NCI-H2081 (cell line): ENCODE data around the gene BPGM.

Source experiments
- DNase-seq, 2 experiments: peaks; one replicate each; lab custom pipeline; 2025; lab: John Stamatoyannopoulos, UW

The BPGM gene

DNA sequence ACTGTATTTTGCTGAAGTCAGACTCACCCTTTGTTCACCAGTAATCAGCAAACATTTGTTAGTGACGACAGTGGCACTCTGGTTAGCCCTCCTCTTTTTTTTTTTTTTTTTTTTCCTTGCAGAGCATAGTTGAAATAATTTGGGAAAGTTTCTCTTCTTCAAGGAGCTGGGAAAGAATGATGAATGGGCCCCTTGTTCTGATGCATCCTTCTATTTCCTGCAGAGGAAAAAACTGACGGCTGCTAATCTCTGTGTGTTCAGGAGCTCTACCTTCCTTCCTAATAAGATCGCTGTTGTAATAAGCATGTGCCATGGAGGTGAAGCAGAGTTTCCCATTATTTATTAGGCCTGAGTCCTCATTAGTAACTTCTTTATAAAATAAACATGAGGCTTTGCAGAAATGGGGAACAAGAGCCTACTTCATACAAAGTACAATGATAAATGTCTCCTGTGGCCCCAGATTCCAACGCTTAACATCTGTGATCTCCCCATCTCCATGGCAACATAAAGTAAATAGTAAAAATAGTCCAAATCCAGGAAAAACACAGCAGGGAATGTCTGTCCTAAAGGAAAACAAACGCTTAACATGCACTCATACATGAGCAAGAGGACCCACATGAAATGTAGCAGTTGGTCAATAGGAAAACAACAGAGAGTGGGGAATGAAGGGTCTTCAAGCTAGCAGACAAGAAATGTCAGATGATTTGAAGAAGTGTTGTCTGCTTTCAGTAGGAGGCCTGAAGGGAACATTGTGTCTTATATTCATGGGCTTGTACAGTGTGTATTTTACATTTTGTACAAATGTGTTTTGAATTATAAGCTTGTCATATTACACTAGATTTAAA, 73.7 kb downstream of the BPGM start:
- no peak for DNase-seq

GRCh38 chr7:134721171-134721570, 74.5 kb downstream of the BPGM start:
- no peak for DNase-seq

DNA sequence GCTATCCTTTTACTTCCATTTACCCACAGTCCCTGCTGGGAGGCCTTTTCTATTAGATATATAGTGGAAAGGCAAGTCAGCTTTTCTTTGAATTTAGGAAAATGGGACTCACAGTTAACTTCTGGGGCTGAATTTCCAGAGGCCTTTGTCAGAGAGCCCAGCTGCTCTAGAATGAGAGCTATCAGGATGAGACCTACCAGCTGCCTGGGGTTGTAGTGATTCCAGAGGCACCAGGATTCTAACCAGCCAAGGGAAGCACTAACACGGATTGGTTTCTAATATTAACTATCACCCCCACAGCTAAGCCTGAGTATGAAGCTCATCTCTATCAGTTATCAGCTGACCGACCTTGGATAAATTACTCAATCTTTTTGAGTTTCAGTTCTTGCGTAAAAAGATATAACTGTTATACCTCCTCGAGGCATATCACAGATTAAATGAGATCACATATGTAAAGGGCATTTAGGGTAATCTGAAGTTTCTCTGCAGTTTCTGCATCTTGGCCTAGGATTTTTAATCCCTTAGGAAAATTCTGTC, 76.2 kb downstream of the BPGM start:
- DNase-seq = no peak

DNA sequence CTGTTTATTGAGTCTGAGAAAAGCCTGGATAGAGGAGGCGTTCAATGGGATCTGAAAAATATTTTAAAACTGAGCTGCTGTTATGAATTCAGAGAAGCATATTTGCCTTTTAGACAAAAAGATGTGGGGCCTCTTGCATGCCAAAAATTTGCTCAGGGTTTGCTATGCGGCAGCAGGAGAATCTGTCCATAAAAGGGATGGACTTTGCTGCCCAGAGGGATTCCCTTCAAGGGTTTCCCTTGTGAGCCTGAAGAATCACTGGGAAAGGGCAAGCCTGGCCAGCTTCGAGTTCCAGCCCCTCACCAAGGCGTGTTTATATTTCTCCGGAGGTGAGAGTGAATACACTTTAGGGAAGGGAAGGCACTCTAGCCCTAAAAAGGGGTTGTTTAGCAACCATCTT, 77.2 kb downstream of the BPGM start:
- no peak for DNase-seq

DNA sequence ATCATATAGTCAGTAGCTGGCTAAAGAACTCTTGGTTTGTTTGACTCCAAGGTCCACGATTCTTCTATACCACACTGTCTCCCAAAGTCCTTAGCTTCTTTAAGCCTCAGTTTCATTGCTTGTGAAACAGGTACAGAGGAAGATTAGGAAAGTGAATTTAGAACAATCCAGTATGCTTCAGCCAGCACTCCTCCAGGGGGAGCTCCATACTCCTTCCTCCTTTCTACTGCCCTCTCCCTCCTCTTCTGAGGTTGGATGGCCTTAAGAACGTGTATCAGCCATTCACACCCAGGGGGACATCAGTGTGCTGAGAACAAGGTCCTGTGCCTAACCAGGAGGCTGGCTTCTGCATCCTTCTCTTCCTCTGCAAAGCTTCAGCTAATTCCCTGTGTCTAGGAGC, 78.0 kb downstream of the BPGM start:
- DNase-seq = no peak

- DNase-seq = no peak
These were observed 79.9 kb downstream of the BPGM start for GRCh38 chr7:134726581-134726980.

GRCh38 chr7:134727711-134728110, 81.1 kb downstream of the BPGM start:
- no peak for DNase-seq
